ENCODE data around the gene PSMD12.

Gene PSMD12

DNA sequence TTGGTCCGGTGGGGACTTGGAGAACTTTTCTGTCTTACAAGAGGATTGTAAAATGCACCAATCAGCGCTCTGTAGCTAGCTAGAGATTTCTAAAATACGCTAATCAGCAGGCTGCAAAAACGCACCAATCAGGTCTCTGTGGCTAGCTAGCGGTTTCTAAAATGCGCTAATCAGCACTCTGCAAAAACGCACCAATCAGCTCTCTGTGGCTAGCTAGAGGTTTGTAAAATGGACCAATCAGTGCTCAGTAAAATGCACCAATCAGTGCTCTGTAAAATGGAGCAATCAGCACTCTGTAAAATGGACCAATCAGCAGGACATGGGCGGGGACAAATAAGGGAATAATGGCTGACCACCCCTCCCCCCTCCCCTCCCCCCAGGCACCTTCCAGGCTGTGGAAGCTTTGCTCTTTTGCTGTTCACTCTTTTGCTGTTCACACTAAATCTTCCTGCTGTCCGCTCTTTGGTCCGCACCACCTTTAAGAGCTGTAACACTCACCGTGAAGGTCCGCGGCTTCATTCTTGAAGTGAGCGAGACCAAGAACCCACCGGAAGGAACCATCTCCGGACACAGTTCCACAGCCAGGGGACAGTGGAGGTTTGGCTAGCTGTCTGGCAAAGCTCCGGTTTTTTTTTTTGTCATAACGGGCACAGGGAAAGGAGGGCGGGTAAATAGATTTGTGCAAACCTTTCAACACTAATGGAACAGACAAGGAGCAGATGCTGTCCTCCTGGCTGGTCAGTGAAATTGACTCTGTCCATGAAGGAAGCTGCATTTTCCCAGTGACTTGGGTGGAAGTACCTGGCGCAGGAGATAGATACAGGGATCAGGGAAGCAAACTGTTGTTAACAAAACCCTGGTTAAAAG lies 19.0 kb upstream of the PSMD12 start:
- no peak for DNase-seq

DNA sequence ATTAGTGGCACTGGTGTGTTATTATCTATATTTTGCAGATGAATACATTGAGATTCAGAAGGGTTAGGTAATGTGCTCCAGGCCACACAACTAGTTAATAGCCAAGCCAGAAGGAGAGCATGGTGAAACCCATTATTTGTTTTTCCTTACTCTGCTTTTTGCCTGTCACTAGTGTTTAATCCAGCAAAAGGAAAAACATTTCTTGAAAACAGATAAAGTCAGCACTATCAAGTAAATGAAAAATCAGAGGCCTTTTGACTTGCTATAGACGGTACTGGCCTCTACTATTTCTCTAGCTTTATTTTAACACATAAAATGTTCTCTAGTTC lies 15.5 kb upstream of the PSMD12 start:
- DNase-seq: no peak

DNA sequence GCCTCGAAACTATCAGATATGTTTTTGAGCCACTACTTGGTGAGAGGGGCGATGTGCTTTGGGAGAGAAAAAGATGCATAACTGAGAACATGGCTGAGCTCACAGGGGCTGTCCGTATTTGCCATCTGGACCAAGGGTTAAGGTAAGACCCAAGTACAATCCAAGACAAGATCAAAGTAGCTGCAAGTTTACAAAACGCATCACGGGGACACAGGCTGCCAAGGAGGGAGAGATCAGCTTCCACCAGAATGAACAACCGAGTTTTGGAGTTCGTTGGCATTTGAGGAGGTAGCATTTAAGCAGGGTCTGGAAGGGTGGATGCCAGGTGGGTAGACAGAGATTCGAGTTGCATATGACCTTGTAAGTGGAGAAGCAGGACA lies 12.9 kb upstream of the PSMD12 start:
- no peak for DNase-seq

GRCh38 chr17:67378454-67379250 lies 12.3 kb upstream of the PSMD12 start:
- DNase-seq: no peak

GRCh38 chr17:67377488-67378453 lies 11.4 kb upstream of the PSMD12 start:
- no peak for DNase-seq

DNA sequence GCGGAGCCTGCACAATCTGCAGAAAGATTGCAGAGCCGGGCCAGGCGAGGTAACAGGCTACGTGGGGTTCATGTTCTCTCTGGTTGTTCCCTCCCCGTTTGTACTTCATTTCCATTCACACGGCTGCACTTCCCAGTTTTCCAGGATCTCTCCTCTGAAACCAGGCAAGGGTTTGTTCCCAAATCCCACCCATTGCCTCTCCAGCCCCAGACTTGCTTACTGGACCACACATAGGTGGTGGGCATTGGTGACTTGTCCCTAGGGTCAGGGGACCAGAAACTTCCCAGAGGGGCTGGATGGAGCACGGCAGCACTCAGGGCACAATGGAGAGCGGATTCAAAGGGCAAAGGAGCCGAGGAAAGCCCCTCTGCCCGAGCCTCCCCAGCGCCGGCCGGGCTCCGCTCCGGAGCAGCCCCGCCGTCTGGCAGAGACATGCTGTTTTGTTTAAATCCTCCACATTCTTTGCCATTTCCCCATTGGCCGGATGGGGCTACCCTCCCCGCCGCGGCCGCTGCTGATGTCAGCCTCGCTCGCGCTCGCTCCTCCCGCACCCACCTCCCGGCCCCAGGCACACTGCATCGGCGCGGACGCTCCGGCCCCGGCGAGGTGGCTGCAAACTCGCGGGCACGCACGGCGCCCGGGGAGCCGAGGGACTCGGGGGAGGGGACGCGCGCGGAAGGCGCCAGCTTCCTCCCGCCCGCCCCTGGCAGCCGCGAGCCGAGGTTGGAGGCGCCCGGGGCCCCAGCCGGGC lies 10.5 kb upstream of the PSMD12 start, which contains the start of gene PITPNC1:
Gene PITPNC1 (plus strand): TSS at position 545 of the 751 bp plus-strand sequence.
- no peak for DNase-seq

DNA sequence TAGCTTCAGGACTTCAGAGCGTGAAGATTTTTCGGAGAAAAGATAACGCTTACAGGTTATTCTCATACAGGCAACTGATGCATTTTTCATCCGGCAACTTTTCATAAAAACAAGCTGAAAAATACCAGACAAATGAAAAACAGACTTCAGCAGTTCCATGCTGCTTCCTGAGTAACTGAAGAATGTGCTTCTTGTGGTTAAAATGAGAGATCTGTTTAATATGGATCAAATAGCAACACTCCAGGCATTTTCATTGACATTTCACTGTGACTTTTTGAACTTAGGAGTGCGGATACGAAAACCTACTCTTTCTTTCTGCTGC lies 10.0 kb upstream of the PSMD12 start:
- no peak for DNase-seq

- DNase-seq: no peak
Observed at GRCh38 chr17:67375716-67376115, 9.3 kb upstream of the PSMD12 start.

- no peak for DNase-seq
Observed at GRCh38 chr17:67375054-67375427, 8.7 kb upstream of the PSMD12 start.

- DNase-seq: no peak
Observed at GRCh38 chr17:67374329-67375053, 8.1 kb upstream of the PSMD12 start.

DNA sequence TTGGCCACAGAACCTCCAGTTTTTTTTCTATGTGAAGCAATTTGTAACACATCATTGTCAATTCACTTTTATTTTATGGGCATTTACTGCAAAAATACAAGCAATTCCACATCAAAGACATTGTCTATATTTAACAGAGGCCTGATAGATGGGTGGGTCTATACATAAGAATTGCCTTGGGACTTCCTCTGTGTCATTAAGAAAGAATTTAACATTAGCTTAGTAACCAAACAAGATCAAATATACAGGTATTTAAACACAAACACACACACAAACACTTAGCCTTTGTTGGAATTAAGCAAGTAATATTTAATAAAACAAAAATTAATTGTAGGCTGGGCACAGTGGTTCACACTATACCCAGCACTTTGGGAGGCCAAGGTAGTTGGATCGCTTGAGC lies 6.4 kb upstream of the PSMD12 start:
- no peak for DNase-seq

- no peak for DNase-seq
Observed at GRCh38 chr17:67369676-67370075, 3.3 kb upstream of the PSMD12 start.

DNA sequence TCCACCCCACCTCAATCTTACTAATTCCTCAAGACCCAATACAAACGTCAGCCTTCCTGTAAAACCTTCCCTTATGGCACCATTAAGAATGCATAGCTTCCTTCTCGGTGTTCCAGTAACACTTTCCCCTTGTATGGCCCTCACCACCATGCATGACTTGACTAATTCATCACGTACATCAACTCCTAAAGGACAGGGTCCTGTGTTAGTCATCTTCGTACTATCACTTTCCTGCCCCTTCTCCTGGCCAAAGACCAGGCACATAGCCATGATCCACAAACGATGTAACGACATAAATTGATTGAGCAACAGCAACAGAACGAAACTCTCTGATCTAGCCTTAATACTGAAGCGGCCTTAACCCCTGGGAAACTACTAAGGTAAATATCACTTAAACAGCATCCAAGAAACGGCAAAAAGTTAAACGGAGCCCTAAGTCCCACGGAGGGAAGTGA lies 612 bp downstream of the PSMD12 start:
- DNase-seq: no peak

GRCh38 chr17:67364847-67365737 lies 1.3 kb downstream of the PSMD12 start:
- DNase-seq: no peak

- no peak for DNase-seq
Observed at GRCh38 chr17:67362173-67362572, 4.2 kb downstream of the PSMD12 start.

DNA sequence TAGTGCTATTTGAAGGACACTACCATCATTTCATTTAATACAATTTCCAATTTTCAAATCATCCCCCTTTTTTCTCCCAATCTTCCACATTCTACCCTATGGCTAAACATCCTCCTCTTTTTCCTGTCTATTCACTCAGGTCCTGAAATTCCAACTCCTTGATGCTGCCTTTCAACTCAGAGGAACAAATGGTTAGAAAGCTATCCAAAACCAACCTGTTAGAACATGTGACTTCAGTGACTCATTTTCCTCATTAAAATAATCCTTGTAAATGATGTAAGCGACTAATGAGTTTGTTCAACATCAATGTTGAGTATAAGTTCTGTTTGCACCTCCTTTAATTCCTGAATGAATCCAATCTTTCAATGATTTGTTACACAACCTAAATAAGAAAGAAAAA lies 5.5 kb downstream of the PSMD12 start:
- DNase-seq: no peak

- no peak for DNase-seq
Observed at GRCh38 chr17:67359960-67360791, 6.2 kb downstream of the PSMD12 start.

DNA sequence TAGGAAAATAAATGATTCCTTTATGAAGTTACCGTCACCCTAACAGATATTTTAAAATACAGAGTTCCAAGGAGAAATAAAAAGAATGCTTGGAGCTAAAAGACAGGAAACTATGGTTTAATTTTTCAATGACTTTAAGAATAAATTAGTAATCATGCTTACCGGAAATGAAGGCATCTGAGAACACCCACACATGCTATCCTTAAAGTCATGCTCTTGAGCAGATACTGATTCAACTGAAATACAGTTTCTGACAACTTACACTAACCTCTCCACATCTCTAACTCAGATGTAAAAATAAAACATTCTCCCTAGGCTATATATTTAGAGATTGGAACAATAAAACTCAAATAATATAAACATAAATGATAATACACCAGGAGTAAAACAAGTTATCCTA lies 7.8 kb downstream of the PSMD12 start:
- no peak for DNase-seq

GRCh38 chr17:67353929-67354574 lies 12.3 kb downstream of the PSMD12 start:
- DNase-seq: no peak

Measured in NCI-H187 treated with DMSO at 0.1 percent for 48 hours (cell line).